PC-9 (cell line): ENCODE data around the gene ENTHD1. TPM values are rescaled to one million over a fixed set of nuclear protein-coding genes. Genes with fewer than 3 reads are reported as not detected.

Experiments
- BruUV-seq: library from RNA; stranded (reverse); fragments of 400-500 nt; replicated peaks from 2 replicates; lab custom pipeline; 2021; lab: Mats Ljungman, UMichigan
- CTCF ChIA-PET: fragments of 300-600 bp; sonication (Branson Sonifier 250); formaldehyde crosslinking; loops from one replicate; lab custom pipeline; 2022; ENCODE audit warnings: antibody characterized with exemption; lab: Charles Lee
- POLR2A ChIA-PET: fragments of 300-600 bp; sonication (Branson Sonifier 250); formaldehyde crosslinking; loops from one replicate; lab custom pipeline; 2022; ENCODE audit warnings: antibody characterized with exemption; ENCODE audit not compliant: unreplicated experiment; lab: Charles Lee
- DNase-seq, 2 experiments: peaks; one replicate each; pipeline versions ENCODE4 v3.0.0 to v3.0.0-alpha.2; 2015 to 2022; ENCODE audit warnings: mixed read lengths in 1 of 2
- H2AFZ ChIP-seq: fragments of 200-600 bp; sonication (generic); 2 replicates; pipeline ENCODE4 v1.8.1; 2017; ENCODE audit warnings: antibody characterized with exemption
- H3F3A ChIP-seq: fragments of 200-600 bp; sonication (generic); 2 replicates; pipeline ENCODE4 v1.8.1; 2017; ENCODE audit warnings: antibody characterized with exemption, mild to moderate bottlenecking, low read depth; ENCODE audit not compliant: insufficient read depth
- H3K27ac ChIP-seq: fragments of 200-600 bp; sonication (generic); 2 replicates; pipeline ENCODE4 v1.6.1; 2016; ENCODE audit warnings: mixed run types
- H3K27me3 ChIP-seq: fragments of 200-600 bp; sonication (generic); 2 replicates; pipeline ENCODE4 v1.6.1; 2016; ENCODE audit warnings: low read depth, mixed run types; ENCODE audit not compliant: insufficient read depth
- H3K36me3 ChIP-seq: fragments of 200-600 bp; sonication (generic); 2 replicates; pipeline ENCODE4 v1.6.1; 2016; ENCODE audit warnings: low read depth, mixed run types
- H3K4me1 ChIP-seq: fragments of 200-600 bp; sonication (generic); replicated peaks from 2 replicates; pipeline ENCODE4 v1.6.1; 2016; ENCODE audit warnings: mixed run types; ENCODE audit not compliant: insufficient read depth
- H3K4me2 ChIP-seq: fragments of 200-600 bp; sonication (generic); 2 replicates; pipeline ENCODE4 v1.6.1; 2017; ENCODE audit warnings: mixed run types
- H3K4me3 ChIP-seq: fragments of 200-600 bp; sonication (generic); 2 replicates; pipeline ENCODE4 v1.6.1; 2016; ENCODE audit warnings: mixed run types
- H3K79me2 ChIP-seq: fragments of 200-600 bp; sonication (generic); 2 replicates; pipeline ENCODE4 v1.6.1; 2017; ENCODE audit warnings: low read depth, mixed run types
- H3K9me2 ChIP-seq: fragments of 200-600 bp; sonication (generic); 2 replicates; pipeline ENCODE4 v1.8.1; 2017; ENCODE audit warnings: mild to moderate bottlenecking; ENCODE audit not compliant: insufficient read depth
- H3K9me3 ChIP-seq: fragments of 200-600 bp; sonication (generic); 2 replicates; pipeline ENCODE4 v1.8.1; 2016; ENCODE audit warnings: low read depth; ENCODE audit not compliant: insufficient read depth
- H4K20me1 ChIP-seq: fragments of 200-600 bp; sonication (generic); 2 replicates; pipeline ENCODE4 v1.8.1; 2017; ENCODE audit not compliant: insufficient read depth
- EZH2 ChIP-seq: fragments of 200-600 bp; sonication (generic); IDR thresholded peaks from 2 replicates; pipeline ENCODE4 v1.8.0; 2017; ENCODE audit warnings: antibody characterized with exemption, low read depth
- intact Hi-C: fragments of 100-400 bp; cut with micrococcal nuclease; formaldehyde crosslinking; loops from one replicate; pipeline ENCODE4 v1.10.0; 2022; ENCODE audit not compliant: unreplicated experiment
- total RNA-seq: library from RNA; stranded (reverse); gene quantifications from 2 replicates; pipeline ENCODE4 v1.2.3, GENCODE V29; 2021
- TF ChIP-seq, protein P1 (sequence below): fragments of 200-600 bp; sonication (generic); conservative IDR thresholded peaks from 2 replicates; pipeline ENCODE4 v1.6.1; 2017; ENCODE audit warnings: mixed run types, antibody characterized with exemption, mild to moderate bottlenecking, moderate library complexity

Gene ENTHD1
- total RNA-seq, 1 experiment from 2014 or later = not detected

DNA sequence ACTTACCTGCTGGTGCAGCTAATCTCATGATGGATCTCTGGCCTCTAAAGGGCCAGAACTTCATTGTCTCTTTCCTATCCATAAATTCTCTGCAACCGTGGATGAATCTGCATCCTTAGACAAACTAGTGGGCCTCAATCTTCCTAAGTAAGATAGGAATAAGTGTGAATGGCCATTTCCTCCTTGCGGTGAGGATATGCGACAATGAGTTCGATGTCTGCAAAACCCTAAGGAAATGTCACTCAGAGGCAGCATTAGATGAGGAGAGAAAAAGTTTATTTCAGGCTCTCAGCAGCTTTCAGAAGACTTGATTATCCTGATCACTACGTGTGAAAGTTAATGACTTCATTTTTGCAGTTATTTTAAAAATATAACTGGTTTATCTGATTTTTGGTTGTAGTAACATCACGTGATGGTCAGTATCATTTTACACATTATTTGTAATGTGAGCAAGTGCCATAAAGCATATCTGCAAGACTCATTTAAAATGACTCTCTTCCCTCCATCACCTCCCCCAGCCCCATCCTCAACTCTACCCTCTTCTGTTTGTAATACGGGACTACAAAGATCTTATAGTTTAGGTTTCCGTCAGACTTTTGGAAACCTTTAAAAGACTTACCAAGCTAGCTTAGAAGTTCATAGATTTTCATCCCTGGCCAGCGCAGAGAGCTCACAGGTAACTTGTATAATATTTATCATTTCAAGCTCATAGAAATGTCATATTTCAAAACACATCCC lies 17.5 kb upstream of the ENTHD1 start:
- no peaks in the 10 kb centered on the region for H3K36me3 ChIP-seq
- H3K27ac ChIP-seq = no peak overlapping the region
- H3K4me1 ChIP-seq = no peaks in the 10 kb centered on the region
- CTCF ChIA-PET = no interaction called here
- no peaks in the 10 kb centered on the region for H4K20me1 ChIP-seq
- intact Hi-C loops = no loop called here
- TF ChIP-seq EZH2 = no peak
- TF ChIP-seq, protein P1, sequence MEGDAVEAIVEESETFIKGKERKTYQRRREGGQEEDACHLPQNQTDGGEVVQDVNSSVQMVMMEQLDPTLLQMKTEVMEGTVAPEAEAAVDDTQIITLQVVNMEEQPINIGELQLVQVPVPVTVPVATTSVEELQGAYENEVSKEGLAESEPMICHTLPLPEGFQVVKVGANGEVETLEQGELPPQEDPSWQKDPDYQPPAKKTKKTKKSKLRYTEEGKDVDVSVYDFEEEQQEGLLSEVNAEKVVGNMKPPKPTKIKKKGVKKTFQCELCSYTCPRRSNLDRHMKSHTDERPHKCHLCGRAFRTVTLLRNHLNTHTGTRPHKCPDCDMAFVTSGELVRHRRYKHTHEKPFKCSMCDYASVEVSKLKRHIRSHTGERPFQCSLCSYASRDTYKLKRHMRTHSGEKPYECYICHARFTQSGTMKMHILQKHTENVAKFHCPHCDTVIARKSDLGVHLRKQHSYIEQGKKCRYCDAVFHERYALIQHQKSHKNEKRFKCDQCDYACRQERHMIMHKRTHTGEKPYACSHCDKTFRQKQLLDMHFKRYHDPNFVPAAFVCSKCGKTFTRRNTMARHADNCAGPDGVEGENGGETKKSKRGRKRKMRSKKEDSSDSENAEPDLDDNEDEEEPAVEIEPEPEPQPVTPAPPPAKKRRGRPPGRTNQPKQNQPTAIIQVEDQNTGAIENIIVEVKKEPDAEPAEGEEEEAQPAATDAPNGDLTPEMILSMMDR = no peak
- H3F3A ChIP-seq = no peaks in the 10 kb centered on the region
- H2AFZ ChIP-seq = no peak overlapping the region
- H3K79me2 ChIP-seq = no peaks in the 10 kb centered on the region
- H3K9me3 ChIP-seq = no peaks in the 10 kb centered on the region
- H3K4me2 ChIP-seq = no peak overlapping the region
- POLR2A ChIA-PET = no interaction called here
- no peak for DNase-seq
- no peak overlapping the region for H3K4me3 ChIP-seq
- BruUV-seq = no TSS peak
- H3K27me3 ChIP-seq = peaks cover 92% of the 10 kb centered on the region
- no peaks in the 10 kb centered on the region; the same call in 1 of the 2 replicates for H3K9me2 ChIP-seq

DNA sequence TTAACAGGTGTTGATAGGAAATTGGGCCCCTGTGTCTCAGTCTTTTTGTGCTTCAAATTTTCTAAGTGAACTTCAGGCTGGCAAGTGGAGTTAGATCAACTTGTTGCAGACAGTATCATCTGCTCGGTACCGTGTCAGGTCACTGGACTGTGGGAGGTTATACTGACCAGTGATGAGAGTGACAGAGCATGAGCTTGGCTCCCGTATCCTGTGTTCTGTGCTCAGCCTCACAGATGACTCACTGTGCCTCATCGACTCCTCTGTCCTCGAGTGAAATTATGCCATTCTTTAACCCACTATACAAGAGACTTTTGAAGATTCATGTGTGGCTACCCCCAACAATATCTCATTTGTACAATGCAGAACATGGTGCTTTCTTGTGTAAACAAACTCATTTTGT lies 15.2 kb upstream of the ENTHD1 start:
- no peaks in the 10 kb centered on the region for H3K9me3 ChIP-seq
- H2AFZ ChIP-seq = no peak overlapping the region
- no peak overlapping the region for H3K27ac ChIP-seq
- no peaks in the 10 kb centered on the region for H4K20me1 ChIP-seq
- ChIA-PET CTCF (no interaction called here), POLR2A (no interaction called here)
- BruUV-seq = no TSS peak
- H3K79me2 ChIP-seq = no peaks in the 10 kb centered on the region
- peaks cover 93% of the 10 kb centered on the region for H3K27me3 ChIP-seq
- H3K4me2 ChIP-seq = no peak overlapping the region
- TF ChIP-seq EZH2 = no peak
- TF ChIP-seq, protein P1 = no peak
- DNase-seq = no peak
- no peaks in the 10 kb centered on the region for H3K36me3 ChIP-seq
- no peaks in the 10 kb centered on the region for H3F3A ChIP-seq
- intact Hi-C loops = no loop called here
- H3K9me2 ChIP-seq = no peaks in the 10 kb centered on the region; the same call in 1 of the 2 replicates
- no peak overlapping the region for H3K4me3 ChIP-seq
- no peaks in the 10 kb centered on the region for H3K4me1 ChIP-seq

DNA sequence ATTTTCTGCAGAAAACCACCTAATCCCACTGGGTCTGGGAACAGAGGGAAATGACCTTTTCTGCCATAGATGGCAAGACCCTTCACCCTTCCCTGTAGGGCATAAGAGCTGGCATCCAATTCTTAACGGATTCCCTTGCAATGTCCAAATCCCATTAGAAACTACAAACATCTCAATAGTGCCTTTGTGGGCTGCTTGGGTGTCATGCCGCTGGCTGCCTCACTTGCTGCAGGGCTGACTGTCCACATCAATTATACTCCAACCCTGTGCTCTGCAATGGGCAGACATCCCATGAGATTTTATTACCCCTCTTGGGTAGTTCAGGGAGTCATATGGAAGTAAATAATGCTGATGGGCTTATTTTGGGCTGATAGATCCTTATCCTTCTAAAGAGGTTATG lies 14.6 kb upstream of the ENTHD1 start:
- Histone ChIP-seq H3K36me3 (no peaks in the 10 kb centered on the region), H3K27ac (no peak overlapping the region), H2AFZ (no peak overlapping the region), H4K20me1 (no peaks in the 10 kb centered on the region), H3K27me3 (peaks cover 92% of the 10 kb centered on the region), H3K4me2 (no peak overlapping the region), H3F3A (no peaks in the 10 kb centered on the region), H3K79me2 (no peaks in the 10 kb centered on the region), H3K4me3 (no peak overlapping the region), H3K4me1 (no peaks in the 10 kb centered on the region), H3K9me2 (no peaks in the 10 kb centered on the region; the same call in 1 of the 2 replicates), H3K9me3 (no peaks in the 10 kb centered on the region)
- POLR2A ChIA-PET = no interaction called here
- DNase-seq = no peak
- CTCF ChIA-PET = no interaction called here
- intact Hi-C loops = no loop called here
- no TSS peak for BruUV-seq
- TF ChIP-seq EZH2 = no peak
- TF ChIP-seq, protein P1 = no peak
